ENCODE results near the gene GGA1. TPM values are rescaled to one million over a fixed set of nuclear protein-coding genes. Genes with fewer than 3 reads are reported as not detected.
A peak's percentile ranks its signal among the peaks of the same experiment; 100 is the strongest.

Gene GGA1
- polyA plus RNA-seq, 1 experiment = 26.1 TPM

- H3K9me3 ChIP-seq (ENCODE audit: control insufficient read depth, insufficient read depth, low read length) = no peaks in the 10 kb centered on the region; the same call in 1 of the 2 replicates
- DNase-seq (ENCODE audit: low read depth, low spot score) = no peak
- H3K27ac ChIP-seq (ENCODE audit: low read depth, low read length) = no peak overlapping the region
- CTCF ChIA-PET = interaction anchor here (0.9 to 12.0 kb wide), 4 partner anchors 9 to 41 kb away, joined by 4 to 375 read pairs (median 35); no protein-coding TSS in a partner anchor
- POLR2A ChIA-PET = no interaction called here
- no peak overlapping the region for H3K4me3 ChIP-seq (ENCODE audit: low read depth, low read length)
- no peak for TF ChIP-seq CTCF (IDR thresholded peaks at IDR 0.05; ENCODE audit: low read depth, low read length)
- H3K27me3 ChIP-seq (ENCODE audit: control insufficient read depth, insufficient read depth, low read length) = no peaks in the 10 kb centered on the region
These were observed 42.8 kb upstream of the GGA1 start for GRCh38 chr22:37565830-37566229.

GRCh38 chr22:37566329-37566837, 42.3 kb upstream of the GGA1 start:
- ChIA-PET CTCF (interaction anchor here (1.1 to 12.0 kb wide), 6 partner anchors 9 to 47 kb away, joined by 3 to 375 read pairs (median 6); no protein-coding TSS in a partner anchor), POLR2A (no interaction called here)
- no peak for TF ChIP-seq CTCF (IDR thresholded peaks at IDR 0.05; ENCODE audit: low read depth, low read length)
- no peak for DNase-seq (ENCODE audit: low read depth, low spot score)
- no peak overlapping the region for H3K27ac ChIP-seq (ENCODE audit: low read depth, low read length)
- H3K9me3 ChIP-seq (ENCODE audit: control insufficient read depth, insufficient read depth, low read length) = no peaks in the 10 kb centered on the region; the same call in 1 of the 2 replicates
- H3K4me3 ChIP-seq (ENCODE audit: low read depth, low read length) = no peak overlapping the region
- no peaks in the 10 kb centered on the region for H3K27me3 ChIP-seq (ENCODE audit: control insufficient read depth, insufficient read depth, low read length)

- Histone ChIP-seq H3K9me3 (ENCODE audit: control insufficient read depth, insufficient read depth, low read length) (no peaks in the 10 kb centered on the region; the same call in 1 of the 2 replicates), H3K27me3 (ENCODE audit: control insufficient read depth, insufficient read depth, low read length) (no peaks in the 10 kb centered on the region), H3K27ac (ENCODE audit: low read depth, low read length) (peak overlapping the region; percentile 11), H3K4me3 (ENCODE audit: low read depth, low read length) (no peak overlapping the region)
- ChIA-PET POLR2A (interaction anchor here (0.9 to 1.0 kb wide), 2 partner anchors 16 to 20 kb away, joined by 3 to 5 read pairs; no protein-coding TSS in a partner anchor), CTCF (interaction anchor here (0.6 to 12.0 kb wide), 14 partner anchors 9 to 299 kb away, joined by 3 to 375 read pairs (median 5); partner anchors contain the start of genes GGA1 and LGALS2)
- TF ChIP-seq CTCF (IDR thresholded peaks at IDR 0.05; ENCODE audit: low read depth, low read length) = peak; percentile 85
- no peak for DNase-seq (ENCODE audit: low read depth, low spot score)
These were observed 41.5 kb upstream of the GGA1 start for GRCh38 chr22:37566903-37567798.

- TF ChIP-seq CTCF (IDR thresholded peaks at IDR 0.05; ENCODE audit: low read depth, low read length) = no peak
- Histone ChIP-seq H3K4me3 (ENCODE audit: low read depth, low read length) (no peak overlapping the region), H3K27me3 (ENCODE audit: control insufficient read depth, insufficient read depth, low read length) (no peaks in the 10 kb centered on the region), H3K9me3 (ENCODE audit: control insufficient read depth, insufficient read depth, low read length) (no peaks in the 10 kb centered on the region; the same call in 1 of the 2 replicates), H3K27ac (ENCODE audit: low read depth, low read length) (no peak overlapping the region)
- CTCF ChIA-PET = interaction anchor here (0.5 to 12.0 kb wide), 9 partner anchors 9 to 1135 kb away, joined by 3 to 375 read pairs (median 5); no protein-coding TSS in a partner anchor
- DNase-seq (ENCODE audit: low read depth, low spot score) = no peak
- POLR2A ChIA-PET = no interaction called here
These were observed 40.6 kb upstream of the GGA1 start for GRCh38 chr22:37568012-37568411.
